HG03196 (cell line): ENCODE results near the gene SLC38A5.

Experiments
- ATAC-seq: cut with Tn5 transposase; IDR thresholded peaks from one replicate; pipeline ENCODE4 v1.9.1; 2021; ENCODE audit not compliant: unreplicated experiment

The SLC38A5 gene

GRCh38 chrX:48492293-48492910 is 22.3 kb upstream of the SLC38A5 start:
- no peak for ATAC-seq

- ATAC-seq, result no peak
Observed at GRCh38 chrX:48491809-48492208, 21.7 kb upstream of the SLC38A5 start.

- ATAC-seq, result no peak
Observed at GRCh38 chrX:48490661-48491060, 20.6 kb upstream of the SLC38A5 start.

- ATAC-seq, result no peak
Observed at GRCh38 chrX:48489892-48490291, 19.8 kb upstream of the SLC38A5 start.

GRCh38 chrX:48489296-48489695 is 19.2 kb upstream of the SLC38A5 start:
- ATAC-seq, result no peak

- ATAC-seq, result no peak
Observed at GRCh38 chrX:48488034-48488433, 18.0 kb upstream of the SLC38A5 start.

- no peak for ATAC-seq
Observed at GRCh38 chrX:48487362-48487798, 17.3 kb upstream of the SLC38A5 start.

- no peak for ATAC-seq
Observed at GRCh38 chrX:48482526-48482925, 12.5 kb upstream of the SLC38A5 start.

- no peak for ATAC-seq
Observed at GRCh38 chrX:48480583-48480982, 10.5 kb upstream of the SLC38A5 start.

- ATAC-seq, result no peak
Observed at GRCh38 chrX:48480142-48480541, 10.1 kb upstream of the SLC38A5 start.

- no peak for ATAC-seq
Observed at GRCh38 chrX:48478806-48479205, 8.7 kb upstream of the SLC38A5 start.

- no peak for ATAC-seq
Observed at GRCh38 chrX:48477960-48478755, 8.1 kb upstream of the SLC38A5 start.

GRCh38 chrX:48476919-48477318 is 6.9 kb upstream of the SLC38A5 start:
- ATAC-seq, result no peak

- ATAC-seq, result peak; percentile 81
Observed at GRCh38 chrX:48475774-48476577, 5.9 kb upstream of the SLC38A5 start, which contains the start of gene FTSJ1. Gene FTSJ1, plus strand, starts transcription at chrX:48476199. Its CDS starts 1,849 bp downstream, at chrX:48478048.

- no peak for ATAC-seq
Observed at GRCh38 chrX:48475296-48475695, 5.2 kb upstream of the SLC38A5 start.

GRCh38 chrX:48474581-48474980 is 4.5 kb upstream of the SLC38A5 start:
- ATAC-seq, result no peak

- ATAC-seq, result no peak
Observed at GRCh38 chrX:48474127-48474526, 4.1 kb upstream of the SLC38A5 start.

- no peak for ATAC-seq
Observed at GRCh38 chrX:48473704-48473990, 3.6 kb upstream of the SLC38A5 start.

- ATAC-seq, result no peak
Observed at GRCh38 chrX:48472851-48473703, 3.0 kb upstream of the SLC38A5 start.

GRCh38 chrX:48472225-48472624 is 2.2 kb upstream of the SLC38A5 start:
- ATAC-seq, result no peak

GRCh38 chrX:48471504-48471903 is 1.4 kb upstream of the SLC38A5 start:
- no peak for ATAC-seq
